ACC112 (cell line): ENCODE measurements around the gene EIPR1.

ENCODE experiments used
- H2AFZ ChIP-seq: fragments of 200-600 bp; sonication (generic); one replicate; pipeline ENCODE4 v1.6.0; 2017; ENCODE audit warnings: antibody characterized with exemption, low read length; ENCODE audit not compliant: unreplicated experiment
- H3K27ac ChIP-seq: fragments of 200-600 bp; sonication (generic); 2 replicates; pipeline ENCODE4 v1.5.1; 2014; ENCODE audit warnings: low read depth, mild to moderate bottlenecking, antibody characterized with exemption, low read length, moderate library complexity
- H3K27me3 ChIP-seq: fragments of 200-600 bp; sonication (generic); 2 replicates; pipeline ENCODE4 v1.6.1; 2014; ENCODE audit warnings: mild to moderate bottlenecking, antibody characterized with exemption, low read length, moderate library complexity, mixed read lengths; ENCODE audit not compliant: insufficient read depth
- H3K36me3 ChIP-seq: fragments of 200-600 bp; sonication (generic); 2 replicates; pipeline ENCODE4 v1.6.1; 2016; ENCODE audit warnings: mild to moderate bottlenecking, antibody characterized with exemption, low read length, moderate library complexity, mixed read lengths; ENCODE audit not compliant: insufficient read depth
- H3K4me1 ChIP-seq: fragments of 200-600 bp; sonication (generic); one replicate; pipeline ENCODE4 v1.6.1; 2016; ENCODE audit warnings: low read length, mixed read lengths; ENCODE audit not compliant: insufficient read depth, unreplicated experiment, control insufficient read depth
- H3K4me3 ChIP-seq: fragments of 200-600 bp; sonication (generic); 2 replicates; pipeline ENCODE4 v1.5.1; 2014; ENCODE audit warnings: mild to moderate bottlenecking, low read depth, low read length
- H3K79me2 ChIP-seq: fragments of 200-600 bp; sonication (generic); one replicate; pipeline ENCODE4 v1.6.0; 2016; ENCODE audit warnings: low read length; ENCODE audit not compliant: control insufficient read depth, unreplicated experiment, insufficient read depth

EIPR1 gene

DNA sequence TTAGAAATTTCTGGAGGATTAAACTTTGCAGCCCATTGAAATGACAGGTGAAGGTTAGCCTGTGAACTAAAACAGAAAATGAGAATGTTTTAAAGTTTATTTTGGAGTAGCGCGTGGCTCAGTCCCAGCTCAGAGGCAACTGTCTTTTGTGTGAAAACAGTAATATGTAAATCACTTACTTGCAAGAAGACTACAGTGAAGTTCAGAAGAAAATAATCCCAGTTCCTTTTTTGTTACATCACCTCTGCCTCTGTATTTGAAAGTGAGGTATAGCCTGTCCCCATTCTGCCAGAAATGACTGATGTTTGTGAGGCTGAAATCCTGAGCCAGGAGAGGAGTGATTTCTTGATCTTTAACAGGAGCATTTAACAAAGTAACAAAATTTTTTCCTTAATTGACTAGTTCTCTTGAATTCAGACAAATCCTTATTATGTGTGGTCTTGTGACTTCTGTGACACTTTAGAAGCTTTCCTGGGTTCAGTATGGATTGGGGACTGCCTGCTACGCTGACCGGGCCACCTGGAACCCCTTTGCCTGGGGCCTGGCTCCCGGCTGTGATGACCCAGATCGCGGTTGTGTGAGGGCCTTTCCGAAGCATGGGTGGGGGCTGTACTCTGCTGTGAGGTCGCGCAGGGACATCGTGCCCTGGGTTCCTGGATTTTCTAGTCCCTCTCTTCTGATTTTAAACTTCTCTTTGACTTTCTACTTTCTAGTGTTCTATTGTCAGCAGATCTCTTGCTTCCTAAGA is 26.1 kb upstream of the EIPR1 start:
- Histone ChIP-seq H2AFZ (no peak overlapping the region), H3K4me1 (no peaks in the 10 kb centered on the region), H3K27ac (no peak overlapping the region), H3K36me3 (peaks cover 5% of the 10 kb centered on the region), H3K79me2 (peaks cover 5% of the 10 kb centered on the region), H3K27me3 (no peaks in the 10 kb centered on the region), H3K4me3 (no peak overlapping the region)

DNA sequence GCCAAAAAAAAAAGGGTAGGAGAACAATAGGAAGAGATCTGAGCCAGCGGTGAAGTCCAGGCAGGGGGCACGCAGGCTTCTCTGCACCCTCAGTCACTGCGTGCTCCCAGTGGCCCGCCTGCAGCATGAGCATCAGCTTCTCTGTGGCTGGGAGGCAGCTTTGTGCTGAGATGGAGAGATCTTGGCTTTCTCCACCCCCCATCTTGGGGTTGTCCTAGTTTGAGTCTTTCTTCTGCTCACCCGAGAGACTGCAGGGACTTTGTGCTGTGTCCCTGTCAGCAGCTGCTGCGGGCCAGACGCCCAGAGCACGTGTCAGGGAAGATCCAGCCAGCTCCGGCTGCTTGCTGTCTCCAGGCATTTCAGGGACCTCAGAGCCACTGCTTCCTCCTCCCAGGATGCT is 22.2 kb upstream of the EIPR1 start:
- no peak overlapping the region for H3K4me3 ChIP-seq
- H3K36me3 ChIP-seq = peaks cover 25% of the 10 kb centered on the region
- H3K4me1 ChIP-seq = no peaks in the 10 kb centered on the region
- H3K79me2 ChIP-seq = peaks cover 12% of the 10 kb centered on the region
- H2AFZ ChIP-seq = no peak overlapping the region
- H3K27me3 ChIP-seq = no peaks in the 10 kb centered on the region
- H3K27ac ChIP-seq = no peak overlapping the region

DNA sequence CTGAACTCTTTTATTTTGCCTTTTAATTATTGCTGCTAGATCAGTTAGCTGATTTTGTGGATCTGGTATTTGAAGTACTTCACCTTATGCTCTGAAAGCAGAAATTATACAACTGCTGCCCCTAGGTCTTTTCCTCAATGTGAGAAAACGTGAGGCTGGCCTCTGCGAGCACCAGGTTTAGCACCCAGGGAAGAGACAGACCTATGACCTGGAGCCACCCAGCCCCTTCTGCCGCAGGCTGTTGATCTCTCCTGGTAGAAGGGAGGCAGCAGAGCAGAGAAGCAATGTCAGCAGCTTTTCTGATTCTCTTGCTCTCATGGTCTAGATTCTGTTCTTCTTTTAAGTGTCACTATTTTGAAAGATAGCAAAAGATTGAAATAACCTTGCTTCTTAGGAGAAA is 21.8 kb upstream of the EIPR1 start:
- peaks cover 15% of the 10 kb centered on the region for H3K79me2 ChIP-seq
- no peaks in the 10 kb centered on the region for H3K4me1 ChIP-seq
- no peaks in the 10 kb centered on the region for H3K27me3 ChIP-seq
- no peak overlapping the region for H3K4me3 ChIP-seq
- H3K27ac ChIP-seq = no peak overlapping the region
- peaks cover 28% of the 10 kb centered on the region for H3K36me3 ChIP-seq
- H2AFZ ChIP-seq = no peak overlapping the region

GRCh38 chr2:3398857-3399256 is 21.2 kb upstream of the EIPR1 start:
- no peaks in the 10 kb centered on the region for H3K27me3 ChIP-seq
- H2AFZ ChIP-seq = no peak overlapping the region
- no peak overlapping the region for H3K27ac ChIP-seq
- no peak overlapping the region for H3K4me3 ChIP-seq
- no peaks in the 10 kb centered on the region for H3K4me1 ChIP-seq
- peaks cover 15% of the 10 kb centered on the region for H3K79me2 ChIP-seq
- H3K36me3 ChIP-seq = peaks cover 31% of the 10 kb centered on the region

- Histone ChIP-seq H3K4me1 (no peaks in the 10 kb centered on the region), H3K79me2 (peaks cover 12% of the 10 kb centered on the region), H3K27ac (no peak overlapping the region), H3K36me3 (peaks cover 41% of the 10 kb centered on the region), H3K4me3 (no peak overlapping the region), H2AFZ (no peak overlapping the region), H3K27me3 (no peaks in the 10 kb centered on the region)
These were observed 19.4 kb upstream of the EIPR1 start for GRCh38 chr2:3396920-3397559.

GRCh38 chr2:3392216-3392615 is 14.6 kb upstream of the EIPR1 start:
- H3K4me3 ChIP-seq = no peak overlapping the region
- H2AFZ ChIP-seq = no peak overlapping the region
- H3K27ac ChIP-seq = no peak overlapping the region
- H3K4me1 ChIP-seq = no peaks in the 10 kb centered on the region
- peaks cover 65% of the 10 kb centered on the region for H3K36me3 ChIP-seq
- no peaks in the 10 kb centered on the region for H3K27me3 ChIP-seq
- peaks cover 20% of the 10 kb centered on the region for H3K79me2 ChIP-seq

DNA sequence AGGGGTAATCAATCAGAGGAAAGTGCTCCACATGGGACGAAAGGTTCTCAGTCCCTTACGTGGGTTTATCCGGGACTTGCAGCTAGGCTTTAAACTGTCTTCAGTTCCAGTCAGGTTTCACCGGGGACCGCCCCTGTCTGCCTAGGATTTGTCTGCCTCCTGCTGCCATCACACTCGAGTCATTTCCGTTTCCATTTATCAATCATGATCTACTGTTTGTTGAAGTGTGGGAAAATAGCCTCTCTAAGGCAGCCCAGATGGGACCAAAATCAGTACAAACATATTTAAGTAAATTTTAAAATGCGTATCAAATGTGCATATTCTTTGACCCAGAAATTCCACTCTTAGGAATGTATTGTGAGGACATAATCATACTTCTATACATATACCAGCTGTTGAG is 12.4 kb upstream of the EIPR1 start:
- peaks cover 36% of the 10 kb centered on the region for H3K79me2 ChIP-seq
- H3K27ac ChIP-seq = no peak overlapping the region
- peaks cover 50% of the 10 kb centered on the region for H3K36me3 ChIP-seq
- no peaks in the 10 kb centered on the region for H3K27me3 ChIP-seq
- no peak overlapping the region for H3K4me3 ChIP-seq
- no peaks in the 10 kb centered on the region for H3K4me1 ChIP-seq
- H2AFZ ChIP-seq = no peak overlapping the region

DNA sequence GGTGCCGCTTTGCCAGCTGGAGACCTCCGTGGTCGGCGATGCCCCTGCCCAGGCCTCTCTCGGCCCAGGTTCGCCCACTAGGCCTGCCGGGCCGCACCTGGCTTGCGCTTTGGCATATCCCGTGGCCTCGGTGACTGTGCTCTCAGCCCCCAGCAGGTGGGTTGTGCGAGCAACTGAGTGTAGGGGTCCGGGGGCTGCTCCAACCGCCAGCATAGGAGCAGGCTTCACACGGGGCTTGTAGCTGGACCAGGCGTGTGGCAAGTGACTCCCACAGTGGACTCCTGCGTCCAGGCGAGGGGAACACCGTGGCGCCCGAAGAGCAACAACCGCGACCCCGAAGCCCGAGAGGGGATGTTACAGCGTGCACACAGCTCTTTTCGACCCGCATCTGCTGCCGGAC is 11.6 kb upstream of the EIPR1 start:
- Histone ChIP-seq H3K27ac (no peak overlapping the region), H3K4me1 (no peaks in the 10 kb centered on the region), H3K79me2 (peaks cover 36% of the 10 kb centered on the region), H3K27me3 (no peaks in the 10 kb centered on the region), H3K4me3 (no peak overlapping the region), H3K36me3 (peaks cover 45% of the 10 kb centered on the region), H2AFZ (no peak overlapping the region)

- Histone ChIP-seq H3K79me2 (peaks cover 40% of the 10 kb centered on the region), H3K4me1 (no peaks in the 10 kb centered on the region), H3K27ac (no peak overlapping the region), H2AFZ (no peak overlapping the region), H3K4me3 (no peak overlapping the region), H3K27me3 (no peaks in the 10 kb centered on the region), H3K36me3 (peaks cover 38% of the 10 kb centered on the region)
These were observed 10.8 kb upstream of the EIPR1 start for GRCh38 chr2:3388412-3388738.

- peaks cover 38% of the 10 kb centered on the region for H3K36me3 ChIP-seq
- H3K27ac ChIP-seq = no peak overlapping the region
- H3K27me3 ChIP-seq = no peaks in the 10 kb centered on the region
- H3K79me2 ChIP-seq = peaks cover 40% of the 10 kb centered on the region
- no peak overlapping the region for H3K4me3 ChIP-seq
- no peaks in the 10 kb centered on the region for H3K4me1 ChIP-seq
- no peak overlapping the region for H2AFZ ChIP-seq
These were observed 10.2 kb upstream of the EIPR1 start for GRCh38 chr2:3387644-3388411.

GRCh38 chr2:3387011-3387410 is 9.4 kb upstream of the EIPR1 start:
- Histone ChIP-seq H3K36me3 (peaks cover 32% of the 10 kb centered on the region), H3K4me1 (no peaks in the 10 kb centered on the region), H3K79me2 (peaks cover 45% of the 10 kb centered on the region)

More at GRCh38 chr2:3387011-3387410, 9.4 kb upstream of the EIPR1 start:
- Histone ChIP-seq H2AFZ (no peak overlapping the region), H3K27ac (no peak overlapping the region), H3K27me3 (no peaks in the 10 kb centered on the region), H3K4me3 (no peak overlapping the region)
